DND-41 (cell line): ENCODE results near the gene SLC45A3.

Source experiments
- ATAC-seq: fragments of 200-7000 bp; cut with Tn5 transposase; 3 replicates; pipeline ENCODE4 v1.9.1; 2021; ENCODE audit warnings: low read depth; ENCODE audit not compliant: insufficient read depth
- DNase-seq: peaks from one replicate; pipeline ENCODE4 v3.0.0-alpha.2; 2020
- H2AFZ ChIP-seq: 2 replicates; pipeline ENCODE4 v1.6.0; 2012; ENCODE audit warnings: low read depth, low read length
- H3K27ac ChIP-seq: 2 replicates; pipeline ENCODE4 v1.5.1; 2012; ENCODE audit warnings: low read length, inconsistent platforms
- H3K27me3 ChIP-seq: fragments of 200-600 bp; sonication (generic); 2 replicates; pipeline ENCODE4 v1.6.0; 2012; ENCODE audit warnings: low read length, mild to moderate bottlenecking, inconsistent platforms; ENCODE audit not compliant: insufficient read depth, poor library complexity
- H3K36me3 ChIP-seq: 2 replicates; pipeline ENCODE4 v1.5.1; 2012; ENCODE audit warnings: low read length, inconsistent platforms; ENCODE audit not compliant: insufficient read depth
- H3K4me1 ChIP-seq: 2 replicates; pipeline ENCODE4 v1.5.1; 2012; ENCODE audit warnings: mild to moderate bottlenecking, low read length; ENCODE audit not compliant: insufficient read depth
- H3K4me2 ChIP-seq: 2 replicates; pipeline ENCODE4 v1.6.0; 2012; ENCODE audit warnings: mild to moderate bottlenecking, moderate library complexity, low read length, inconsistent platforms; ENCODE audit not compliant: insufficient read depth
- H3K4me3 ChIP-seq, 2 experiments: fragments of 200-600 bp in 1 of 2; shearing (Covaris generic) in 1 of 2; 2 replicates each; pipeline ENCODE4 v1.5.1; 2012 to 2016; ENCODE audit warnings: inconsistent platforms in 2 of 2, low read length in 2 of 2, mild to moderate bottlenecking in 2 of 2, low read depth in 1 of 2, moderate library complexity in 1 of 2
- H3K79me2 ChIP-seq: 2 replicates; pipeline ENCODE4 v1.6.0; 2012; ENCODE audit warnings: low read length, inconsistent platforms; ENCODE audit not compliant: insufficient read depth
- H3K9ac ChIP-seq: 2 replicates; pipeline ENCODE4 v1.6.0; 2012; ENCODE audit warnings: low read depth, mild to moderate bottlenecking, inconsistent platforms, low read length, moderate library complexity
- H3K9me3 ChIP-seq: 2 replicates; pipeline ENCODE4 v1.5.1; 2012; ENCODE audit warnings: low read length, moderate library complexity, mild to moderate bottlenecking, inconsistent platforms; ENCODE audit not compliant: insufficient read depth, severe bottlenecking
- H4K20me1 ChIP-seq: 2 replicates; pipeline ENCODE4 v1.6.0; 2012; ENCODE audit warnings: low read length; ENCODE audit not compliant: insufficient read depth
- CTCF ChIP-seq: IDR thresholded peaks from 2 replicates; pipeline ENCODE4 v1.5.1; 2012; ENCODE audit warnings: borderline replicate concordance, low read length, moderate library complexity, mild to moderate bottlenecking; ENCODE audit not compliant: poor library complexity, severe bottlenecking; ENCODE audit errors: extremely low read depth
- EZH2 ChIP-seq: IDR thresholded peaks from 3 replicates; pipeline ENCODE4 v1.6.1; 2012; ENCODE audit warnings: borderline replicate concordance, low read depth, mild to moderate bottlenecking, moderate library complexity, low read length, inconsistent platforms; ENCODE audit not compliant: severe bottlenecking

The SLC45A3 gene

GRCh38 chr1:205690122-205690756 lies 9.9 kb upstream of the SLC45A3 start:
- Histone ChIP-seq H3K27me3 (peaks cover 8% of the 10 kb centered on the region), H3K4me2 (no peak overlapping the region), H2AFZ (no peak overlapping the region), H3K9ac (no peak overlapping the region), H3K9me3 (no peaks in the 10 kb centered on the region), H3K27ac (no peak overlapping the region), H3K79me2 (no peaks in the 10 kb centered on the region), H4K20me1 (no peaks in the 10 kb centered on the region), H3K4me1 (no peaks in the 10 kb centered on the region), H3K4me3 (no peak overlapping the region), H3K36me3 (no peaks in the 10 kb centered on the region)
- DNase-seq (no peak), ATAC-seq (no peak)
- no peak for TF ChIP-seq EZH2
- TF ChIP-seq CTCF = no peak

- Histone ChIP-seq H3K79me2 (no peaks in the 10 kb centered on the region), H3K36me3 (no peaks in the 10 kb centered on the region), H2AFZ (no peak overlapping the region), H3K4me2 (no peak overlapping the region), H3K4me3 (no peak overlapping the region), H3K4me1 (no peaks in the 10 kb centered on the region), H4K20me1 (no peaks in the 10 kb centered on the region), H3K27me3 (peaks cover 8% of the 10 kb centered on the region), H3K27ac (no peak overlapping the region), H3K9me3 (no peaks in the 10 kb centered on the region), H3K9ac (no peak overlapping the region)
- ATAC-seq = no peak
- DNase-seq = no peak
- no peak for TF ChIP-seq EZH2
- TF ChIP-seq CTCF = no peak
Measured at GRCh38 chr1:205689479-205689878, 9.2 kb upstream of the SLC45A3 start.

- Histone ChIP-seq H2AFZ (no peak overlapping the region), H3K4me3 (no peak overlapping the region), H3K4me2 (no peak overlapping the region), H3K27ac (no peak overlapping the region), H3K36me3 (no peaks in the 10 kb centered on the region), H3K4me1 (no peaks in the 10 kb centered on the region), H3K79me2 (no peaks in the 10 kb centered on the region), H3K9ac (no peak overlapping the region), H3K27me3 (peaks cover 8% of the 10 kb centered on the region), H4K20me1 (no peaks in the 10 kb centered on the region), H3K9me3 (no peaks in the 10 kb centered on the region)
- ATAC-seq = no peak
- no peak for TF ChIP-seq EZH2
- TF ChIP-seq CTCF = no peak
- DNase-seq = no peak
Measured at GRCh38 chr1:205688171-205689080, 8.1 kb upstream of the SLC45A3 start.
